PC-3 (cell line): ENCODE measurements around the gene GSTO2. TPM values are rescaled to one million over a fixed set of nuclear protein-coding genes. Genes with fewer than 3 reads are reported as not detected.

Experiments
- ATAC-seq: fragments of 200-7000 bp; cut with Tn5 transposase; 2 replicates; pipeline ENCODE4 v1.9.1; 2020; ENCODE audit warnings: mild to moderate bottlenecking, moderate library complexity
- BruUV-seq: library from RNA; stranded (reverse); fragments of 400-500 nt; replicated peaks from 2 replicates; lab custom pipeline; 2021; lab: Mats Ljungman, UMichigan
- CTCF ChIA-PET: fragments of 300-600 bp; sonication (Branson Sonifier 250); formaldehyde crosslinking; loops from one replicate; lab custom pipeline; 2022; ENCODE audit warnings: antibody characterized with exemption; lab: Charles Lee
- POLR2A ChIA-PET: fragments of 300-600 bp; sonication (Branson Sonifier 250); formaldehyde crosslinking; loops from one replicate; lab custom pipeline; 2022; ENCODE audit warnings: antibody characterized with exemption; ENCODE audit not compliant: unreplicated experiment; lab: Charles Lee
- DNase-seq: peaks from one replicate; pipeline ENCODE4 v3.0.0-alpha.2; 2015
- H2AFZ ChIP-seq: fragments of 300-600 bp; sonication (generic); 2 replicates; pipeline ENCODE4 v1.6.0; 2016; ENCODE audit warnings: antibody characterized with exemption, low read length
- H3F3A ChIP-seq: fragments of 300-600 bp; sonication (generic); one replicate; pipeline ENCODE4 v1.6.0; 2017; ENCODE audit warnings: antibody characterized with exemption, low read length, control low read depth, mild to moderate bottlenecking; ENCODE audit not compliant: unreplicated experiment
- H3K27ac ChIP-seq: fragments of 300-600 bp; sonication (generic); 2 replicates; pipeline ENCODE4 v1.5.1; 2016; ENCODE audit warnings: mild to moderate bottlenecking, low read length
- H3K27me3 ChIP-seq: fragments of 300-600 bp; sonication (generic); 2 replicates; pipeline ENCODE4 v1.6.1; 2016; ENCODE audit warnings: low read length, mixed read lengths
- H3K36me3 ChIP-seq: fragments of 300-600 bp; sonication (generic); 2 replicates; pipeline ENCODE4 v1.6.1; 2016; ENCODE audit warnings: low read depth, mixed run types, low read length, mixed read lengths
- H3K4me1 ChIP-seq: fragments of 300-600 bp; sonication (generic); 2 replicates; pipeline ENCODE4 v1.5.1; 2016; ENCODE audit warnings: low read length; ENCODE audit not compliant: insufficient read depth
- H3K4me2 ChIP-seq: fragments of 300-600 bp; sonication (generic); 2 replicates; pipeline ENCODE4 v1.6.0; 2016; ENCODE audit warnings: low read length
- H3K4me3 ChIP-seq: fragments of 300-600 bp; sonication (generic); 2 replicates; pipeline ENCODE4 v1.5.1; 2016; ENCODE audit warnings: mild to moderate bottlenecking, low read length, mixed read lengths
- H3K79me2 ChIP-seq: fragments of 300-600 bp; sonication (generic); 2 replicates; pipeline ENCODE4 v1.6.1; 2017; ENCODE audit warnings: low read length, mixed read lengths
- H3K9ac ChIP-seq: fragments of 300-600 bp; sonication (generic); 2 replicates; pipeline ENCODE4 v1.6.0; 2016; ENCODE audit warnings: mild to moderate bottlenecking, low read length
- H3K9me2 ChIP-seq: fragments of 300-600 bp; sonication (generic); replicated peaks from 2 replicates; pipeline ENCODE4 v1.6.1; 2016; ENCODE audit warnings: mixed run types, low read length, mixed read lengths
- H3K9me3 ChIP-seq: fragments of 300-600 bp; sonication (generic); 2 replicates; pipeline ENCODE4 v1.6.1; 2016; ENCODE audit warnings: low read length, mixed read lengths
- H4K20me1 ChIP-seq: fragments of 300-600 bp; sonication (generic); 2 replicates; pipeline ENCODE4 v1.6.1; 2016; ENCODE audit warnings: low read length, mixed read lengths
- CTCF ChIP-seq: fragments of 300-600 bp; sonication (generic); conservative IDR thresholded peaks from 2 replicates; pipeline ENCODE4 v1.5.1; 2017; ENCODE audit warnings: antibody characterized with exemption, low read depth, mild to moderate bottlenecking, low read length
- EZH2 ChIP-seq: fragments of 300-600 bp; sonication (generic); IDR thresholded peaks from one replicate; pipeline ENCODE4 v1.6.1; 2017; ENCODE audit warnings: antibody characterized with exemption, mild to moderate bottlenecking, low read length; ENCODE audit not compliant: unreplicated experiment
- EZH2phosphoT487 ChIP-seq: fragments of 300-600 bp; sonication (generic); IDR thresholded peaks from 2 replicates; pipeline ENCODE4 v1.6.1; 2018; ENCODE audit warnings: mild to moderate bottlenecking, antibody characterized with exemption, low read length, borderline replicate concordance
- intact Hi-C: fragments of 100-400 bp; cut with micrococcal nuclease; formaldehyde crosslinking; loops from 2 replicates; pipeline ENCODE4 v1.9.0; 2023
- total RNA-seq: library from RNA; depleted of rRNA; stranded (reverse); fragments of >200 nt; gene quantifications from 2 replicates; pipeline ENCODE4 v1.2.3, GENCODE V29; 2014

Gene GSTO2
- total RNA-seq, 1 experiment from 2014 or later, result 13.8 TPM

- peak within 1 kb of the TSS; percentile 3 for H3K27ac ChIP-seq
- no peak for TF ChIP-seq EZH2phosphoT487
- TF ChIP-seq EZH2, result no peak
- no peak for TF ChIP-seq CTCF
- H3K9me3 ChIP-seq, result no peaks in the 10 kb centered on the region
- DNase-seq, result peak; percentile 52
- no peaks in the 10 kb centered on the region for H4K20me1 ChIP-seq
- H3F3A ChIP-seq, result no peaks in the 10 kb centered on the region
- peak within 1 kb of the TSS; percentile 81 for H3K4me3 ChIP-seq
- H3K9ac ChIP-seq, result peak within 1 kb of the TSS; percentile 92
- H3K9me2 ChIP-seq, result no peaks in the 10 kb centered on the region
- H3K79me2 ChIP-seq, result peaks cover 55% of the 10 kb centered on the region
- no TSS peak for BruUV-seq
- peaks cover 6% of the 10 kb centered on the region for H3K36me3 ChIP-seq
- ChIA-PET CTCF (interaction anchor here (0.5 to 1.0 kb wide), 2 partner anchors 20 to 38 kb away, joined by 3 to 6 read pairs; no protein-coding TSS in a partner anchor), POLR2A (interaction anchor here (0.5 to 0.7 kb wide), 4 partner anchors 13 to 397 kb away, joined by 3 to 5 read pairs (median 4); no protein-coding TSS in a partner anchor)
- peak; percentile 81 for ATAC-seq
- H3K4me1 ChIP-seq, result peaks cover 20% of the 10 kb centered on the region
- H2AFZ ChIP-seq, result peak within 1 kb of the TSS; percentile 91
- peak within 1 kb of the TSS; percentile 82 for H3K4me2 ChIP-seq
- intact Hi-C loops, result no loop called here
- no peaks in the 10 kb centered on the region for H3K27me3 ChIP-seq
Measured at GRCh38 chr10:104254493-104255310, 14.3 kb upstream of the GSTO2 start, which contains the start of gene GSTO1. Gene GSTO1 (plus strand): TSS chr10:104254892. CDS start chr10:104254929, 37 bp downstream.

- H3K4me3 ChIP-seq, result peak overlapping the region; percentile 81
- peaks cover 3% of the 10 kb centered on the region for H3F3A ChIP-seq
- H3K4me2 ChIP-seq, result peak overlapping the region; percentile 82
- H3K27me3 ChIP-seq, result no peaks in the 10 kb centered on the region
- no peaks in the 10 kb centered on the region for H3K9me2 ChIP-seq
- H3K9me3 ChIP-seq, result no peaks in the 10 kb centered on the region
- intact Hi-C loops, result no loop called here
- peaks cover 61% of the 10 kb centered on the region for H3K79me2 ChIP-seq
- H3K27ac ChIP-seq, result peak overlapping the region; percentile 3
- peaks cover 13% of the 10 kb centered on the region for H3K36me3 ChIP-seq
- ATAC-seq (peak; percentile 61), DNase-seq (peak; percentile 48)
- peaks cover 28% of the 10 kb centered on the region for H3K4me1 ChIP-seq
- H3K9ac ChIP-seq, result peak overlapping the region; percentile 92
- POLR2A ChIA-PET, result interaction anchor here (0.5 to 0.6 kb wide), 4 partner anchors 12 to 46 kb away, joined by 3 to 7 read pairs (median 4); no protein-coding TSS in a partner anchor
- peak overlapping the region; percentile 91 for H2AFZ ChIP-seq
- 0 out of 2 replicates have a peak, but pooled peaks cover 4% of the 10 kb centered on the region for H4K20me1 ChIP-seq
- TF ChIP-seq CTCF (no peak), EZH2 (no peak), EZH2phosphoT487 (no peak)
- TSS peak; percentile 48 for BruUV-seq
- CTCF ChIA-PET, result interaction anchor here (1.0 kb wide), 1 partner anchor 19 kb away, joined by 6 read pairs; no protein-coding TSS in a partner anchor
Measured at GRCh38 chr10:104255311-104255981, 13.5 kb upstream of the GSTO2 start.
